H1 (cell line): ENCODE results near the gene KRT14. TPM values are rescaled to one million over a fixed set of nuclear protein-coding genes. Genes with fewer than 3 reads are reported as not detected.

Experiments used
- ASH2L ChIP-seq: fragments of 200-600, 300-600 bp; sonication (generic); IDR thresholded peaks from one replicate; pipeline ENCODE4 v1.7.1; 2017; ENCODE audit warnings: low read length
- BACH1 ChIP-seq: IDR thresholded peaks from 2 replicates; pipeline ENCODE4 v1.6.1; 2012; ENCODE audit warnings: low read length, improper control_type of control experiment
- CHD7 ChIP-seq: fragments of 300-600 bp; sonication (generic); IDR thresholded peaks from 2 replicates; pipeline ENCODE4 v1.7.1; 2012; ENCODE audit warnings: low read length, moderate library complexity, mild to moderate bottlenecking, inconsistent platforms; ENCODE audit not compliant: insufficient replicate concordance
- CTBP2 ChIP-seq: IDR thresholded peaks from 2 replicates; pipeline ENCODE4 v1.7.0; 2011; ENCODE audit warnings: borderline replicate concordance, mild to moderate bottlenecking, moderate library complexity, mixed read lengths, low read length; ENCODE audit not compliant: insufficient read depth, insufficient read length
- JUND ChIP-seq: IDR thresholded peaks from 2 replicates; pipeline ENCODE4 v1.6.1; 2011; ENCODE audit warnings: mild to moderate bottlenecking, improper control_type of control experiment, low read length
- POU5F1 ChIP-seq: IDR thresholded peaks from 2 replicates; pipeline ENCODE4 v1.6.1; 2011; ENCODE audit warnings: low read depth, mild to moderate bottlenecking, low read length, moderate library complexity
- RXRA ChIP-seq: IDR thresholded peaks from 2 replicates; pipeline ENCODE4 v1.6.1; 2011; ENCODE audit warnings: low read depth, mild to moderate bottlenecking, low read length, moderate library complexity; ENCODE audit not compliant: insufficient read depth
- TAF1 ChIP-seq: IDR thresholded peaks from 2 replicates; pipeline ENCODE4 v1.6.1; 2011; ENCODE audit warnings: mild to moderate bottlenecking, low read depth, low read length
- TBP ChIP-seq: IDR thresholded peaks from 2 replicates; pipeline ENCODE4 v1.6.1; 2011; ENCODE audit warnings: low read depth, low read length, improper control_type of control experiment
- polyA plus RNA-seq, 7 experiments: library from polyadenylated mRNA; depleted of rRNA in 3 of 7; stranded (reverse) in 5 of 7; unstranded in 2 of 7; fragments of >200 nt in 5 of 7; fragments of 200-250 nt in 2 of 7; gene quantifications; 1 replicate in 5 of 7; 2 replicates in 1 of 7; 4 replicates in 1 of 7; pipeline versions ENCODE4 v1.2.1 to v1.2.3, GENCODE V29; 2011 to 2013; ENCODE audit warnings: missing spikeins in 2 of 7, mixed read lengths in 2 of 7
- total RNA-seq: library from RNA; stranded (reverse); fragmentation: NEBNext Ultra II Directional; extraction: Animal tissue kit (Norgen Biotek cat#: 25700); gene quantifications from 2 replicates; pipeline ENCODE4 v1.2.1, GENCODE V29; 2021
- TF ChIP-seq, protein P1 (sequence below): IDR thresholded peaks from 2 replicates; pipeline ENCODE4 v1.6.1; 2012; ENCODE audit warnings: inconsistent platforms

KRT14 gene
- total and polyA plus RNA-seq, 2 of the 8 experiments (the other 6 are each of a cell fraction or from before 2014, with no cell fraction given): 0.35 TPM; not detected in 1

GRCh38 chr17:41539979-41540701, 46.6 kb downstream of the KRT14 start (continued):
- TF ChIP-seq CHD7: no peak
- no peak for TF ChIP-seq RXRA
- TF ChIP-seq BACH1: no peak
- TF ChIP-seq TBP: no peak
- TF ChIP-seq JUND: no peak
- TF ChIP-seq, protein P1, sequence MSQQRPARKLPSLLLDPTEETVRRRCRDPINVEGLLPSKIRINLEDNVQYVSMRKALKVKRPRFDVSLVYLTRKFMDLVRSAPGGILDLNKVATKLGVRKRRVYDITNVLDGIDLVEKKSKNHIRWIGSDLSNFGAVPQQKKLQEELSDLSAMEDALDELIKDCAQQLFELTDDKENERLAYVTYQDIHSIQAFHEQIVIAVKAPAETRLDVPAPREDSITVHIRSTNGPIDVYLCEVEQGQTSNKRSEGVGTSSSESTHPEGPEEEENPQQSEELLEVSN: no peak
- TF ChIP-seq POU5F1: no peak
- no peak for TF ChIP-seq ASH2L
- no peak for TF ChIP-seq TAF1
- no peak for TF ChIP-seq CTBP2
